GM23248 (cell line): ENCODE measurements around the gene WBP4.

Source experiments
- EZH2 ChIP-seq: fragments of 200-600 bp; sonication (generic); IDR thresholded peaks from 2 replicates; pipeline ENCODE4 v1.6.1; 2018; ENCODE audit warnings: antibody characterized with exemption, mild to moderate bottlenecking; ENCODE audit not compliant: insufficient read depth, poor library complexity, severe bottlenecking
- EZH2phosphoT487 ChIP-seq: fragments of 200-600 bp; sonication (generic); IDR thresholded peaks from 2 replicates; pipeline ENCODE4 v1.6.1; 2018; ENCODE audit warnings: antibody characterized with exemption, moderate library complexity, mild to moderate bottlenecking, low read depth; ENCODE audit not compliant: insufficient read depth

DNA sequence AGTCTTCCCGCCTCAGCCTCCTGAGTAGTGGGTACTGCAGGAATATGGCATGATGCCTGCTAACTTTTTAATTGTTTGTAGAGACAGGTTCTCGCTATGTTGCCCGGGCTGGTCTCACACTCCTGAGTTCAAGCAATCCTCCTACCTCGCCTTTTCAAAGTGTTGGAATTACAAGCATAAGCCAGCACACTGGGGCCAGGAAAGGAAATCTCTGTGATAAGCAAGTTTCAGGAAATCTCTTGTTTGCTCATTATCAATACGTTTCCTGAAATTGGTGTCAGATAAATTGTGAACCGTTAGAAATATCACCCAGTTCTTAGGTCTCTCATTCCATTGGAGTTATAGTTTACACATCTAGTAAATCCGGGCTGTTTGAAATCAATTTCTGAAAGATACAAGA lies 14.2 kb downstream of the WBP4 start:
- TF ChIP-seq EZH2phosphoT487 = no peak
- TF ChIP-seq EZH2 = no peak
